Activated CD8-positive, alpha-beta memory T cell treated with anti-CD3 and anti-CD28 coated beads, Interleukin-2, amount 50 U/mL, for 4 hours (primary cell): Measurements from ENCODE around the gene ABHD16B.
"Not testable (repeated sequence)": the region's sequence is repeated elsewhere in the genome, so short reads cannot be mapped to it uniquely, and the experiment has no call there.

Experiments
- DNase-seq: peaks from one replicate; pipeline ENCODE4 v3.0.0-alpha.2; 2020

The ABHD16B gene

GRCh38 chr20:63835021-63835858, 26.1 kb upstream of the ABHD16B start:
- DNase-seq: no peak

DNA sequence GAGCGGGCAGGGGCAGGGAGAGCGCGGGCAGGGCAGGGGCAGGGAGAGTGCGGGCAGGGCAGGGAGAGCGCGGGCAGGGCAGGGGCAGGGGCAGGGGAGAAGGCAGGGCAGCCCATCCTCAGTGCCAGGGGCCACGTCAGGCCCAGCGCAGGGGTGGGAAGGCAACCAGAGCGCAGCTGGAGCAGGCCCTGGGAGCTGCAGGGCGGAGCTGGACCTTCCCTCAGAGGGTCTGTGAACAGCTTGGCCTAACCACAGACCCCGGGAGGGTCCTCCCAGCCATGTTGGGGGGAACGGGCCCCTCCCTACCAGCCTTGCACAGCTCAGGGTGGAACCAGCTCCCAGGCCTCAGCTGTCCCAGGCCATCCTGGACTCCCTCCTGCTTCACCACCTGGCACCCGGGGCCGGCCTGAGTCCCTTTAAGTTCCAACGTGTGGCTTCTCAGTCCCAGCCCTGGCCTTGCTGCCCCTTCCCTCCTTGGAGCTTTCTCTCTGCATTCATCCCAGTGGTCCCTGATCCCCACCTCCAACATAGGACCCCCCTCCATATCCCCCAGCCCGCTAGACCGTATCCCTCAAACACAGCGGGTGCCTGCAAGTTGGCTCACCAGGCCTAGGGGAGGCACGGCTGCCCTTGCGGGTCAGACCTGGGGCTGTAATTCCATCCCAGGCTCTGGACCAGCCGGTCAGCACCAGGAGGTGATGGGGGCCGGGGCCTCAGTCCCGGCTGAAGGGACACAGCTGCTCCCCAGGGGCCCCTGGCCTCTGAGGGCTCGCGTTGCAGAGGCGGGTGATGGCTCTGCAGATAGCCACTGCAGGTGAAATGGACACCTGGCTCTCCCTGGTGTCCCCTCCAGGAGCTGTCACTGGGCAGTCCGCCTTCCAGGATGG, 24.6 kb upstream of the ABHD16B start:
- no peak for DNase-seq

GRCh38 chr20:63837479-63837878, 23.8 kb upstream of the ABHD16B start:
- no peak for DNase-seq

DNA sequence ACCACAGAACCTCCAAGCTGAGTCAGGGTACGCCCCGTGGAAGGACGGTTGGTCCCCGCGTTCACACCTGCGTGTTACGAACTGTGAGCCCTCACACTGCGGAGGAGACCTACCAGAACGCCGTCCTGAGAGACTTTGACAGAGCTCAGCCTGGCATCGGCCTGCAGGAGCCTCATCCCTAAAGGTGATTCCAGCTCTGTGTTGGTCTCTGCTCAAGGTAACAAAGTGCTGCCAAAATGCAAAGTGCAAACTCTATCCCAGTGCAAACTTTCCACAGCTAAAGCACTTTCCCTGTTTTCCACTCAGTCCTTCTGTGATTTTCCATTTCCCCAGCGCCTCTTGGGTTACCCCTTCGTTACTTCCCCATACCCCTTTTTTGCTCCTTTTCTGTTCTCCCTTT, 21.7 kb upstream of the ABHD16B start:
- DNase-seq: no peak

DNA sequence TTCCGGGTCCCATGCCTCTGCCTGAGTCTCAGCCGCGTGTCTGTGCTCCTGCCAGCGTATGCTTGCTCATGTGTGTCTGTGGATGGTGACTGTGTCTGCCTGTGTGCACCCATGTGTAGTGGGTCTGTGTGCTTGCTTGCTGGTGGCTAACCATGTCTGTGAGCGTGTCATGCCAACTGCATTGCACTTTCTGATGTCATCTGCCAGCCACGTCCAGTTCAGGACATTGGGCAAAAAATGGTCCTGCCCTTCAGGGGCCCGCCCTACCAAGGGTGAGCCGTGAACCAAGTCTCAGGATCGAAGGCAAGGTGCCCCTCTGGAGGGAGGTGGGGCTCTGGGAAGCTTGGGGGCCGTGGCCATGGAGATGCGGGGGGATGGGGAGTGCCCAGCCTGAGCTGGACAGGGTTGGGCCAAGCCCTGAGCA, 20.9 kb upstream of the ABHD16B start:
- DNase-seq: no peak

- DNase-seq: no peak
Observed at GRCh38 chr20:63842258-63842657, 19.0 kb upstream of the ABHD16B start.

DNA sequence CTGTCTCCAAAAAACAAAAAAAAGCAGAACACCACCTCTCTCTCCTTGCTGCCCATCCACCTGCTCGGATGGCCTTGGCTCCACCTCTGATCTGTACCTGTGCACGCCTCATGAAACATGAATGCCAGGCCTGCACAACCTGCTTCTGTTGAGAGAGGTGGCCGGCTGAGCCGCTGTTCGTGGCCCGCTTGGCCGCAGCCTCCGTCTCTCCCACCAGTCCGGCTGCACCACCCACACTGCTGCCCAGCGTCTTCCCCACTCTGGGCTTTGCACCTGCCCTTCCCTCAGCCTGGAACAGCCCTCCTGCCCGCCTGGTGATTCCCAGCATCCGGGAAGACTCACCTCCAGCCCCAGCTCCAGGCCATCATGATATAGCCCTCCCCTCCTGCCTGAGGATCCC, 18.1 kb upstream of the ABHD16B start:
- no peak for DNase-seq

DNA sequence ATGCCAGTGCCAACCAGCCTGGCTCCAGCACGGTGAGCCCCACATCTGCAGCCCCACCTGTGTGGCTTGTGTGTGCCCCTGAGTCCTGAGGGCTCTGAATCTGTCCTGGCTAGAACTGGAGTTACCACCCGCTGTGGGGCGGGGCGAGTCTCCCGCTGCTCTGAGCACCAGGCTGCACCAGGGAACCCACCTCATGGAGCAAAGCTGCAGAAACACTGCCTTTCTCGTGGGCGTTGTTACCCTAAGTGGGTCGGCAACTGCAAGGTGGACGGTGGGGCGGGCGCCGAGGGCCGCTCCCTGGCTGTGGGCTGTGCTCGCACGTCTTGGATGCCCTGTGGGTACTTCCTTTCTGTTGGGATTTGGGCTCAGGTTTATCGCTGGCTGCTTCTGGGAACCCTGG, 17.5 kb upstream of the ABHD16B start:
- no peak for DNase-seq

GRCh38 chr20:63844511-63844991, 16.7 kb upstream of the ABHD16B start:
- no peak for DNase-seq

DNA sequence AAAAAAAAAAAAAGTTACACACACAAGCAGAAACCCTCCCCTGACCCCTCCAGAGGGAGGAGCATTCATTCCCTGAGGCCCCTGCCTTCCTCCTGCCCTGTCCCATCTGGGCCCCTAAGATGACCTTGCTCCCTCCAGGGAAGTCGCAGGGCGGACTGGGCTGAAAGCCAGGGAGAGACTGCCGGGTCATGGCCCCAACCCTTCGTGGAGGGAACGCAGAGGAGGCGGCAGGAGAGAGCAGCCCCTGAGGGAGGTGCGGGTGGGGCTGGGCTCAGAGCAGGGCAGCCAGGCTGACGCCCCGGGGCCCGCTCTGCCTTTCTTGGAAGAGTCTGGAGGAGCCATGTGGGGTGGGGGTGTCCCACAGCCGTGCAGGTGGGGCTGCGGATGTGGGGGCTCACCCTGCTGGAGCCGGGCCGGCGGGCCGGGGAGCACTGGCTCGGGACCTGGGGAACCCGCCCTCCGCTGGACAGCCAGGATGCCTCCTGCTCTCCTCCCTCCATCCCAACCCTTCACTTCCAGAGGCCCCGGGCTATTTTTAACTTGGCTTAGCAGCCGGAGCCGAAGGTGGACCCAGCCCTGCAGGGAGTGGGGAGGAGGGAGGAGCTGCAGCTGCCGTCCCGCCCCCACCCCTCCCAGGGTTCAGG, 15.0 kb upstream of the ABHD16B start:
- DNase-seq: no peak

DNA sequence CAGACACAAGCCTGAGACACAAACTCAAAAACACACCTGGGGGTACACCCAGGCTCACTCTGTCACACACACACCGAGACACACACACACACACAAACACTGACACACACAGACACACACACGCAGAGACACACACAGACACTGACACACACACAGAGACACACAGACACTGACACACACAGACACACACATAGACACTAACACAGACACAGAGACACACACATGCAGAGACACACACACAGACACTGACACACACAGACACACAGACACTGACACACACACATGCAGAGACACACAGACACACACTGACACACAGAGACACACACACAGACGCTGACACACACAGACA, 14.4 kb upstream of the ABHD16B start:
- DNase-seq: no peak

GRCh38 chr20:63847237-63848002, 13.9 kb upstream of the ABHD16B start:
- DNase-seq: no peak

DNA sequence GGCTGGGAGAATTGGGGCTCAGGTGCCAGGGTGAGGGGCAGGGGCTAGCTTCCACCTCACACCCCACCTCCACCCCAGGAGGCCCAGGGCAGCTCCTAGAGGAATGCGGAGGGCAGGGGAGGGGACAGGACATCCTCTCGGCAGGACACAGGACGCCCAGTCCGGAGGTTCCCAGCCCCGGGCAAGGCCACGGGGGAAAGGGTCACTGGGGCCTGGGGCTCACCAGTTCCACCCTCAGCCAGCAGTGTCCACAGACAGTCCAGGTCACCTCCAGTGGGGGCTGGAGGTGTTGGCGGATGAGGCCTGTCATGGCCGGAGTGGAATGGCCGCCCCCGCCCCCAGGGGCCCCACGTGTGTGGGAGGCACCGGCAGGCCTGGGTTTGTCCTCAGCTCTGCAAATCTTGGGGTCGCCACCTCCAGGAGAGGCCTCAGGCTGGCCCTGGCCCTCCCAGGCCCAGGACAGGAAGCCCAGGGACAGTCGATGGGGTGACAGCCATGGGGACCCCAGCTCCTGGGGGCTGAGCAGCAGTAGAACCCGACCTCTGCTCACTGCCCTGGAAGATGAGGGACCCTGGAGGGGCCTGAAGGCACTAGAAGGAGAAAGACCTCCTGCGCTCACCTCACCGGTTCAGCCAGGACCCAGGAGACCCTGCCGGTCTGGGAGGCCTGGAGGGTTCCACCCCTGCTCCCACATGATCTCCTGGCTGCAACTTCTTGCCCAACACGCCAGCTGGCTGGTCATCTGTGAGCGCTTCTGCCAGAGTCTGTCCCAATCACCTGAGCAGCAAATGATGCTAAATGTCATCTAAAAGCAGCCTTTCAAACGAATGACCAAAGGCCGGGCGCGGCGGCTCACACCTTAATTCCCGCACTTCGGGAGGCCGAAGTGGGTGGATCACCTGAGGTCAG, 13.0 kb upstream of the ABHD16B start:
- DNase-seq: no peak

DNA sequence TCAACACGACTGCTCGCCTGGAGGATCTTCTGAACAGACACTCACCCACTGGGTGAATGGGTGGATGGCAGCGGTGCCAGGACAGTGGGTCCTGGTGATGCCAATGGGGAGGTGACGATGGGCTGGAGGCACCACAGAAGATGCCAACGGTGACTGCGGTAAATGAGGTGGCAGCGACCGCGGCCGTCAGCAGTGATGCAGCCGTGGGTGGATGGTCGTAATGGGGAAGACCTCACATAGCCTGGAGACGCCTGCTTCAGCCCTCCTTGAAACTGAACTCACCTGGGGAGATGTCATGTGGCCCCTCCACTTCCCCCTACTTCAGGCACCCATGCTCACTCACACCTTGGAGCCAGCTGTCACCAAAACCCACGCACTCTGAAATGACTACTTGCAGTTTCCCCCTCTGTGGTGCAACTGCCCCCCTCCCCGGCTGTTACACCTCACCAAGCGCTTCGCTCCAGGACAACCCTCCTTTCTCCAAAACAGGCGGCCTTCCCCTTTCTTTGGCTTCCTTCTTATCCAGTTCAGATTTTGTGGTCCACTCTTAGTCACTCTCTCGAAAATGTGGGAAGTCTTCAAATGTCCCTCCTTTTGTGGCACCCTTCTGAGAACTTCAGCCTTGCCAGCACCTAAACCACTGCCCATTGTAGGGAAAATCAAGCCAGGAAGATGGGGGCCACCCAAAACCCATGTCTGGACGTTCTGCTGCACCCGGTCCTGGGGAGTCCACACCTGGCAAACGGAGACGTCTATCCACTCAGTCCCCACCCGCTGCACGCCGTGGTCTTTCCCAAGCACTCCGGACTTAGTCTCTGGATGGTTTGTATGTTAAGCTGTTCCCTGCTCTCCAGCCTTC, 10.4 kb upstream of the ABHD16B start:
- DNase-seq: no peak

DNA sequence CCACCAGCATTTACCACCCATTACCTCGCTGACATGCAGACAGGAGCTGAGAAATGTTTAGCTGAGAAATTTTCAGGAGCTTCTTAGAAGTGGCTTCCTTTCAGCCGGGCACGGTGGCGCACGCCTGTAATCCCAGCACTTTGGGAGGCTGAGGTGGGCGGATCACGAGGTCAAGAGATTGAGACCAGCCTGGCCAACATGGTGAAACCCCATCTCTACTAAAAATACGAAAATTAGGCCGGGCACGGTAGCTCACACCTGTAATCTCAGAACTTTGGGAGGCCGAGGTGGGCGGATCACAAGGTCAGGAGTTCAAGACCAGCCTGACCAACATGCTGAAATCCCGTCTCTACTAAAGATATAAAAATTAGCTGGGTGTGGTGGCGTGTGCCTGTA, 9.8 kb upstream of the ABHD16B start:
- DNase-seq: not testable (repeated sequence)

- not testable (repeated sequence) for DNase-seq
Observed at GRCh38 chr20:63853733-63854068, 7.6 kb upstream of the ABHD16B start.

DNA sequence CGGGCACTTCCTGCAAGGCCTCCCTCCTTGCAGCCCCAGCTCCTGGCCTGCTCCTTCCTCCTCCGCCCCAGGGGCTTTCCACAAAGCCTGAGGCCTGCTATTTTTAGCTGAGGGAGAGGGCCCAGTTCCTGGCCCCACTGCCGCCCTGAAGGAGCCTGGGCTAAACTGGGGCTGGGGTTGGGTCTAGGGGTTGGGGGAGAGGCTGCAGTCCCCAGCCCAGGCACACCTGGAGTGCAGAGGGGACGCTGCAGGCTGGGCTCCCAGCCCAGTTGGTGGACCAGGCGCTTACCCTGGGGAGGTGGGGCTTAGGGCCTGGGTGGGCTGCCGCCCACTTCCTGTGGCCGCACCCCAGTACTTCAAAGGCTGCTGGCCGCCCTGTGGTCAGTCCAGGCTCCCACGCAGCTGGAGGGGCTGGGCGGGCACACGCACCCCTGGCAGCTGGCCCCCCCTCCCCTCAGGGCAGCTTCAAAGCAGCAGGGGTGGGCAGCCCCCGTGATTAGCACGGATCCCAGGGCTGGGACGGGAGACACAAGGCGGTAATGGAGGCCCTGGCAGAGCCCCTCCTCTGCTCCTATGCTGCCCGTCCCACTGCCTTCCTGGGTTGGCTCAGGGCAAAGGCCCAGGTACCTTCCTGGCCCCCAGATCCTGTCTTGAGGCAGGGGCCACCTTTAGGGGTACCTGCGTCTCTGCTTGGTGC, 7.1 kb upstream of the ABHD16B start:
- no peak for DNase-seq

DNA sequence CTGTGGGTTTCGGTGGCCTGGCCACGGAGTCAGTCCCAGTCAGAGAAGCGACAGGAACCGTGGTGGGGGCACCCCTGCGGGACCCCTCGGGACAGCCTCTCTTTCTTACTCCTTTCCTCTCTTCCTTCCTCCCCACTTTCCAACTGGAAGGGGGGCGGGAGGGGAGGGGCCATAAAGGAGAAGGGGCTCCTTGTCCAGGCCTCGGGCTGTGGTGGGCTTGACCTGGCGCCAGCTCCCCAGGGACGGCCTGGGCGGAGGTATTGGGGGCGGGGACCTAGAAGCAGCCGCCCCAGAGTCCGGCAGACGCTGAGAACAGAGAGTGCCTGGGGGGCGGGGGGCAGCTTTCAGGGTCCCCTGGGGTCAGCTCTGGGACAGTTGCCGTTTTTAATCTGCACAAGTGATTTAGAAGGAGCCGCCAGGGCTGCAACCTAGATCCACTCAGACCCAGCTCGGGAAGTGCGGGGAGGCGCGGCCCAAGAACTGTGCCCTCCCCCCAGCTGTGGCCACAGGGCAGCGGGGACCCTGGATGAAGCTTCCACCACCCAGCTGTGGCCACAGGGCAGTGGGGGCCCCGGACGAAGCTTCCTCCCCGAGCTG, 6.4 kb upstream of the ABHD16B start:
- DNase-seq: no peak

DNA sequence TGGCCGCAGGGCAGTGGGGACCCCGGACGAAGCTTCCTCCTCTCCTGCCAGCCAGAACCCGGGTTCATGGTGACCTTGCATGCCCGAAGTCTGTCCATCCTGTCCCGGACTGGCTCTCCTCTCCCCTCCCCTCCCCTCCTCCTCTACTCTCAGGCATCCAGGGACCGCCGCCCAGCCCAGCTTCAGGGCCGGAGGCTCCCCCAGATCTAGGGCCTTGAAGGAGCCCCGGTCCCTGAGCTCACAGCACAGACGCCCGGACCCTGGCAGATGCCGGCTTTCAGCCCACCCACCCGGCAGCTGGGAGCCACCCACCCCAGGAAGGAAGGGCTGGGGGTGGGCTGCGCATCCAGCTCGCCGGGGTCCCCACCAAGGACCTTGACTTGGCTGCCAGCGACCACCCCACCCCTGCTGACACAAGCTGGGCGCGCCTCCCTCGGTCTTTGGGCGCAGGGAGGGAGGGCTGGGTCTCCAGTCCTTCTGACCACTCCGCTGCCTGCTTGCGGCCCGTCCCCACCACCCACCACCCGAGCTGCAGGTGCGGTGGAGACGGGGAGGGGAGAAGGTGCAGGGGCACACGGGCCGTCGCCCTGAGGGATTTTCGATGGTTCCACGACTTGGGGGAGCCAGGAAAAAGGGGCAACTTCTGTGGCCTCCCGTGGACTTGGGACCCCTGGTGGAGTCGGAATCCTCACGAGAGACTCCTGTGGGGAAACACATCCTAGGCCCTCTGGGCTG, 5.8 kb upstream of the ABHD16B start:
- no peak for DNase-seq
